Middle frontal gyrus (tissue), 1 donor: ENCODE results near the gene DCD.

Experiments
- DNase-seq: peaks from one replicate; pipeline ENCODE4 v3.0.0-alpha.2; 2015; ENCODE audit warnings: low spot score; ENCODE audit errors: extremely low spot score

The DCD gene

GRCh38 chr12:54608769-54609168 is 39.4 kb downstream of the DCD start:
- no peak for DNase-seq

DNA sequence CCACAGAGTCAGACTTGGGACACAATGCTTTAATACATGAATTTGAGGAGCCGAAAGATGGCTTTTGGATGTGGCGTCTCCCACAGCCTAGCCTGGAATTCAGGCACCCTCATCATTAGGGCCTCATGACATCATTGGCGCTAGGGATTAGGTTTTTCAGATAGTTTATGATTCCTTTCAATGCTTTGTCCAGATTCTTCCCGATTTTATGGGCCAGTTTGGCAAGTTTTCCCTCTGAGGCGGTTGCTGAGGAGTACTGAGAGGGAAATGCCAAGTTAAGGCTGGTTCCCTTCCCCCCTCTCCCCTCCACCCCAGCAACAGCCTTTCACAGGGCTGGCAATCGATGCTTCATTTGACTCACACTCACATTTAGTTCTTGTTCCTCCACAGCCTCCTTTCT is 40.0 kb downstream of the DCD start:
- DNase-seq, result no peak

GRCh38 chr12:54606556-54606955 is 41.6 kb downstream of the DCD start:
- no peak for DNase-seq

DNA sequence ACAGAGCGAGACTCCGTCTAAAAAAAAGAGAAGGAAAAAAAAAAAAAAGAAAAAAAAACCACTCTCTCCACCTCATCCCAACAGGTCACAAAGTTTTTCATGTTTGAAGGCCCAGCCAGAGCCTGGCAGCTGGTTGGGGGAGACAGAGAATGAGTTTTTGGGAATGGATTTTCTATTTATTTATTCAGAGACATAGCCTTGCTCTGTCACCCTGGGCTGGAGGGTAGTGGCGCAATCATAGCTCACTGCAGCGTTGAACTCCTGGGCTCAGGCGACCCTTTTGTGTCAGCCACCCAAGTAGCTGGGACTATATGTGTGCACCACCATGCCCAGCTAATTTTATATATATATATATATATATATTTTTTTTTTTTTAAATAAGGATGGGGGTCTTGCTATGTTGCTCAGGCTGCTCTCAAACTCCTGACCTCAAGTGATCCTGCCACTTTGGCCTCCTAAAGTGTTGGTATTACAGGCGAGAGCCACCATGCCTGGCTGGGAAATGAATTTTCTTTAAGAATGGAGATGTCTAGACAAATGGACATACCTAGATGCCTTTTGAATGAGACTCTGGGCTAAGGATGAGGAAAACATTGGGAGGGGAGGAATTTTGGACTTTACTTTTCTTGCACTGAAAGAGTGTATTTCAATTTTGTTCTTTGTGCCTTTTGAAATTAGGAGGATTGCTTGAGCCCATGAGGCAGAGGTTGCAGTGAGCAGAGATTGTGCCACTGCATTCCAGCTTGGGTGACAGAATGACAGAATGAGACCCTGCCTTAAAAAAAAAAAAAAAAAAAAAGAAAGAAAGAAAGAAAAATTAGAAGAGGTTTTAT is 42.8 kb downstream of the DCD start:
- DNase-seq, result no peak

DNA sequence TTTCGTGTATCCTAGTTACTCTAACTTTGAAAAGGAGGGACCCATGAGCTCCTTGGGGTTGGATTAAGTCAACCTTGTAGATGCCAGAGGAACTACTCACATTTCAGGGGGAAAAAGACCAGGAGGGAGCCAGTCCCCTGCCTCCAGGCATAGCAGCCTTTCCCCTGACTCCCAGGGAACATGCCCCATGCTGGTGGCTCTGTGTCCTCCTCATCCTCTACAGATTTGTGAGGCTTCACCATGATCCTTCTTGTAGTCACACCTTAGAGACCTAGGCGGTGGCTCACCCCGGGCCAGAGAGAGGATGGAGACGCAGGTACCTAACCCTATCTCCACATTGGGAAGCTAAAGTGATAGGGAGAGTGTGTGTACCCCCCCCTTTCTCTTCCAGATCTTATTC is 43.7 kb downstream of the DCD start:
- no peak for DNase-seq

DNA sequence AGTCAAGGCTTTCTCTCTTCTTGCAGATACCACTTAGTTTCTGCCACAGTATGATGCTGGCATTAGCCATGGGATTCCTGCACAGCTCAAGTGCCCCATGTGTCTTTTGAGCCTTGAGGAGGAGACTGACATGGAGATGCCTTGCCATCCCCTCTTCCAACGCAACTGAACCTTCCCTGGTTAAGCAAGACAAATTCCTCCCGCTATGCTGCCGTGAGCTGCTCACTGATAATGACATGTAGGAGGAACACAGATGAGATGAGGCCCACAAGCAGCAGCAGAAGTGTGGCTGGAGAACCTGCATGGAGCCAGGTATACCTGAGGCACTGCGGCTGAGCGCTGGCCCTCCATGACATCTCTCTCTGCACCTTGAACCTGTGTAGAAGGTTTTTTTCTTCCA is 44.3 kb downstream of the DCD start:
- DNase-seq, result no peak

GRCh38 chr12:54603173-54603814 is 44.9 kb downstream of the DCD start:
- DNase-seq, result no peak

DNA sequence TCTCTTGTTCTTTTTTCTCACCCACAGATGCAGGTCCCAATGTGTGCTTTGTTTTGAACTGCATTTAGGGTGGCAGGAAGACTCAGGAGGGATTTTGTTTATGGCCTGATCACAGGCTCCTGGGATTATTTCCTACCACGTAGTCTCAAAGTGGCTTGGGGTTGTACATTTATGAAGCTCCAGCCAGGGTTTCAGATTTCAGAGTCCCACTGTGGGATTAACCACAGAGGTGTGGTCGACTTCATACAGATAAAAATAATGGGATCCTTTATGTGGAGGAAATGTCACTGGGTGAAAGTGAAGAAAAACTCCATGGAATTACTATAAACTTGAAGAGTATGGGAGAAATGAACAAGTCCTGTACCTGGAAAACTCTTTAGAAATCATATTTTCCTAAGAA is 45.5 kb downstream of the DCD start:
- DNase-seq, result no peak

GRCh38 chr12:54601841-54602240 is 46.3 kb downstream of the DCD start:
- DNase-seq, result no peak

GRCh38 chr12:54598970-54599369 is 49.2 kb downstream of the DCD start:
- no peak for DNase-seq

GRCh38 chr12:54596526-54596946 is 51.6 kb downstream of the DCD start:
- DNase-seq, result no peak

GRCh38 chr12:54595471-54595870 is 52.7 kb downstream of the DCD start:
- no peak for DNase-seq
